B cell (primary cell): Measurements from ENCODE around the gene ATP8A1.

ENCODE experiments used
- CTCF ChIP-seq: fragments of 200-600 bp; IDR thresholded peaks from one replicate; pipeline ENCODE4 v1.8.0; 2022; ENCODE audit warnings: antibody characterized with exemption, mild to moderate bottlenecking
- EZH2 ChIP-seq: IDR thresholded peaks from 2 replicates; pipeline ENCODE4 v1.6.1; 2012; ENCODE audit warnings: borderline replicate concordance, low read depth, mild to moderate bottlenecking, moderate library complexity, low read length; ENCODE audit not compliant: insufficient read depth, poor library complexity, severe bottlenecking

GRCh38 chr4:42671431-42672194, 14.7 kb upstream of the ATP8A1 start:
- TF ChIP-seq CTCF (no peak), EZH2 (no peak)
